ENCODE data around the gene SLC9A6.
A peak's percentile ranks its signal among the peaks of the same experiment; 100 is the strongest.

SLC9A6 gene

DNA sequence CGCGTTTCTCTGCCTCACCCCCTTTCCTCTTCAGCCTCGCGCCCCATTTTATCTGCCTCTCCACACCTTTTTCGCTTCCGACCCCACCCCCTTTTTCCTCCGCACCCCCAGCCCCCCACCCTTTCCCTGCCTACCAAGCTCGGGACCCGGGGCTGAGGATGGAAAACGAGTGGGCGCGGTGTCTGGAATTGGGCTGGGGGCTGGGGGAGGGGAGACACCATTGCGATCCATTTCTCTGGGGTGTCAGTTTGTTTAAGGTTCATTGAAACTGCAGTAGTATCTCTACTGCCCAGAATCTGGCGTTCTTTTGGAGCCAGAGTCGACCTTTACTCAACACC is 707 bp downstream of the SLC9A6 start:
- H3K4me3 ChIP-seq = peak overlapping the region; percentile 80
- TF ChIP-seq CTCF (IDR thresholded peaks at IDR 0.05) = no peak
- no peak for DNase-seq (ENCODE audit: low spot score)
- peak overlapping the region; percentile 67 to 87 for H3K27ac ChIP-seq

- no peak overlapping the region for H3K4me3 ChIP-seq
- TF ChIP-seq CTCF (IDR thresholded peaks at IDR 0.05) = no peak
- DNase-seq (ENCODE audit: low spot score) = no peak
- no peak overlapping the region for H3K27ac ChIP-seq
Measured at GRCh38 chrX:135988245-135988644, 3.0 kb downstream of the SLC9A6 start.

DNA sequence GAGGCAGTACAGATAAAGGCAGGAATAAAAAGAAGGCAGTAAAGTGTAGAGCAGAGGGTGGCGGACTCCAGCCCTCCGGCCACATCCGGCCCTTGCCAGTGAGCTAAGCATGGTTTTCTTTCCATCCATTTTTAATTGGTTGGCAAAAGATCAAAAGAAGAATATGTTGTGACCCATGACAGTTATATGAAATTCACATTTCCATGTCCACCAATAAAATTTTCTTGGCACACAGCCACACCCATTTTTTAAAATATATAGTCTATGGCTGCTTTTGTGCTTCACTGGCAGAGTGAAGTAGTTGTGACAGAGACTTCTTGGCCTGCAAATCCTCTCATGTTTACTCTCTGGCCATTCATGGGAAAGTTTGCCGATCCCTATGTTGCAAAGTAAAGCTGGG is 29.8 kb downstream of the SLC9A6 start:
- H3K4me3 ChIP-seq = no peak overlapping the region
- DNase-seq (ENCODE audit: low spot score) = no peak
- no peak for TF ChIP-seq CTCF (IDR thresholded peaks at IDR 0.05)

GRCh38 chrX:136016881-136017280 is 31.6 kb downstream of the SLC9A6 start:
- TF ChIP-seq CTCF (IDR thresholded peaks at IDR 0.05) = no peak
- no peak overlapping the region for H3K4me3 ChIP-seq
- DNase-seq (ENCODE audit: low spot score) = no peak
- H3K27ac ChIP-seq = no peak overlapping the region

More for the DNA sequence above, 29.8 kb downstream of the SLC9A6 start:
- H3K27ac ChIP-seq = no peak overlapping the region

DNA sequence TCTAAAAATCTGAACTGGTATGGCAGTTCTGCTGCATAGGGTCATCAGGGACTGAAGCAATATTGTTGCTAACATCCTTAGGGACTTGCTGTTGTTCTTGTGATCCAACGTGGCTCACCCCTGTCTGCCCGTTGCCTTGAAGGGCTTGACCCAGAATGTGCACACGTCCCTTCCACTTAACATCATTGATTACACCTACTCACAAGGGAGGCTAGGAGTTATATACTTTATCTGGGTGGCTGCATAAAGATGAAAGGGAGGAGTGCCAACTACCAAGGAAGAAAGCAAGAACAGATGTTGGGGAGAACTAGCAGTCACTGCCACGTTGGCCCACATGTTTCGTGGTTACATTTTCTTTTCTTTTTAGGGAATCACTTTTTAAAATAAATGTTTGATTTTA is 34.0 kb downstream of the SLC9A6 start:
- no peak for DNase-seq (ENCODE audit: low spot score)
- Histone ChIP-seq H3K4me3 (no peak overlapping the region), H3K27ac (no peak overlapping the region)
- no peak for TF ChIP-seq CTCF (IDR thresholded peaks at IDR 0.05)

DNA sequence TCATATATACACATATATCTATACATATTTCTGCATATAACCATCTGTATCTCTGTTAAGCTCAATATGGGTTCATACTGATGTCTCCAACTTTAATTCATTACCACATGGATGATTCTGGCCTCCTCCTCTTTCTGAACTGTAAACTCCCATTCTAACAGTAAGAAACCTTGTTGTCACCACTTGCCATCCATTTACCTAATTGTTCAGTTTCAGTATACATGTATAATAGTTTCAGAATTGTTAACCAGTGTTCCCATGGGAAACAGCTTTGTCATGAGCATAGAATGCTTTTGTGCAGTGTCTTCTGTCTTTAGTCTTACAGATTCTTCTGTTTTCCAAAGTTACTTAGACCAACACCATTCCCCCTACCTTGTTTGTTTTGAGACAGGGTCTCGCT is 35.9 kb downstream of the SLC9A6 start:
- TF ChIP-seq CTCF (IDR thresholded peaks at IDR 0.05) = no peak

DNA sequence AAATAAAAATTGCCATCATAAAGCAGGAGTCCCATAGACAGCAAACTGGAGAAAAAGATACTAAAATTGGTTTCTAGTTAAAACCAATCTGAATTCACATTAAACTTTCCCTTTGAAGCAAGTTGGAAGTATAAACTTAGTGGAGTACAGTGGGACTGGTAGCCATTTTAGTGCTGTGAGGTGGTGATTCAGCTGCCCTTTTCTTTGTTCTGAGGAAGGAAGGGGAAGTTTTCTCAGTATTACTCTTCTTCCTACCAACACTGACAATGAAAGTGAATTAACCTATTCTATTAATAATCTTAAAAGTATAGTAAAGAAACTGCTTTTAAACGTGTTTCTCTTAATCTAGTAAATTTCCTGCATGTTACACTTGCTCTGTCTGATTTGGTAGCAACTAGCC is 36.7 kb downstream of the SLC9A6 start:
- TF ChIP-seq CTCF (IDR thresholded peaks at IDR 0.05) = no peak
- DNase-seq (ENCODE audit: low spot score) = no peak
- Histone ChIP-seq H3K4me3 (no peak overlapping the region), H3K27ac (no peak overlapping the region)

More for the DNA sequence above, 35.9 kb downstream of the SLC9A6 start:
- Histone ChIP-seq H3K4me3 (no peak overlapping the region), H3K27ac (no peak overlapping the region)
- no peak for DNase-seq (ENCODE audit: low spot score)
